Cerebellar cortex (tissue), 1 donor: ENCODE measurements around the gene C5.

Experiments used
- DNase-seq: peaks from one replicate; pipeline ENCODE4 v3.0.0-alpha.2; 2015; ENCODE audit warnings: low spot score

Gene C5

DNA sequence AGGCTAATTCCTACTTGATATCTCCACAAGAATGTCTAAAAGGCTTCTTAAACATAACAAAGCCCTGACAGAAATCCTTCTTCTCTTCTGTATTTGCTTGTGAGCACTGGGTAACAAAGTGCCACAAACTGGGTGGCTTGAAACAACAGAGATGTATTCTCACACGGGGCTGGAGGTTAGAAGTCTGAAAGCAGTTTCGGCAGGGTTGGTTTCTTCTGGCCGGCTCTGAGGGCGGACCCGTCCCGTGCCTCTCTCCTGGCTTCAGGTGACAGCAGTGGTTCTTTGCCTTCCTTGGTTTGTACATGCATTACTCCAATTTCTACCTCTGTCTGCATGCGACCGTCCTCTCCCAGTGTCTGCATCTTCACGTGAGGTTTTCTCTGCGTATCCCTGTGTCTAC lies 109.5 kb downstream of the C5 start:
- no peak for DNase-seq

DNA sequence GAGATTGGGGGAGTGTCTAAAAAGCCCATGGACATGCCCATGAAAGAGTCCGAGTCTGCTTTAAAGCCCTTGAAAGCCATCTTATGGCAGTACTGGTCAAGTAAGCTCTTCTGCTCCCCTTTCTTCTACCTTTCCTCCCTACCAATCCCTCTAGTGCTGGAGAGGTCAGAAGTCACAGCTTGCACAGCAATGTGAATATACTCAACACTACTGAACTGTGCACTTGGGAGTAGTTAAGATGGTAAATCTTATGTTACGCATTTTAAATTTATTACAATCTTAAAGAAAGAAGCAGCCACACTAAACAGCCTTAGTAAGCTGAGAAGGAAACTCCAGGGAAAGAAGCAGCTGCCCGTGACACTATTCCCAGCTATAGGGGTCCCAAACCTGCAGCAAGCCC lies 111.2 kb downstream of the C5 start:
- no peak for DNase-seq

DNA sequence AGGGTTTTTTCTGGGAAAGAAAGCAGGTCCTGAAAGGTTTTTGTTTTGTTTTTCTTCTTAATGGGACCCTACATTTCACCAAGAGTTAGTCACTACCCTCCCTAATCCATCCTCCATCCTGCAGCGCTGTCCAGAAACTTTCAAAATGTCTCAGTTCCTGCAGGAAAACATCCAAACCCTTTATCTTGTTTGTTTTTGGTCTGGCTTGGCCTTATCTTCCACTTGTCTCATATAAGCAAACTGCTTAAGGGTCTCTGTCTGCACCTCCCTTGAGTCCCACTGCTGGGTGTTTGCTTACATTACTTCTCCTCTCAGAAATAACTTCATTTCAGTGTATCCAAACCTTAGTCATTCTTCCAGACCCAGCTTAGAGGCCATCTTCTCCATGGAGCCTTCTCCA lies 112.5 kb downstream of the C5 start:
- DNase-seq, result no peak

DNA sequence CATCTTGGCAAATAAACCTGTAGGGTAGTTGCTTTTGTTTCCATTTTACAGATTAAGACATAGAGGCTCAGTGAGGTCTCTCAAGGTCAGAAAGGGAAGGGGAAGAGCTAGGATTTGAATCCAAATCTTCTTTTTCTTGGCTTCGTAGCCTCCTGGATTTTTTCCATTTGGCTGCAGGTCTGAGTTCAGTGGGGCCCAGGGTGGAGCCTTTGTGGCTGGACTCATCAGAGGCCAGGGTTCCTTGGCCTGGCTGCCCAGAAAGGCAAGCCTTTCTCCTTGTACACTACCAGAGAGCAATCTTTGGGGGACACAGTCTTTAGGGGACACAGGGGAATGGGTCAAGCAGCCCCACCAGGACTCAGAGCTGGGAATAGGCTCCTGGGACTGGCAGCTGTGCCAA lies 112.9 kb downstream of the C5 start:
- no peak for DNase-seq

DNA sequence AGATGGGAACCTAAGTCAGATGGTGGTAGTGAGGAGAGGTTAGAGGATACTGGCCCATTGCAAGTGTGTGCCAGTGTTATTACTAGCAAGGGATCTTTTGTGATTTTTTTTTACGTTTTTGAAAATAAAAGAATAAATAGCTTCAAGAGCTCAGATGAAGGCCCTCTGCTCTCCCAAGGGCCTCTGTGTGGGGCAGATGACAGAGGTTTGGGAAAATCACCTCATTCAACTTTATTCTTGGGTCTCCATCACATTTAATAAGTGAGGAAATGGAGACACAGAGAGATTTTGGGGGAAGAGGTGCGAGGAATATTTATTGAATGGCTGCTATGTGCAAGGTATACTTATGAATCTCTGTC lies 113.3 kb downstream of the C5 start:
- DNase-seq, result no peak

DNA sequence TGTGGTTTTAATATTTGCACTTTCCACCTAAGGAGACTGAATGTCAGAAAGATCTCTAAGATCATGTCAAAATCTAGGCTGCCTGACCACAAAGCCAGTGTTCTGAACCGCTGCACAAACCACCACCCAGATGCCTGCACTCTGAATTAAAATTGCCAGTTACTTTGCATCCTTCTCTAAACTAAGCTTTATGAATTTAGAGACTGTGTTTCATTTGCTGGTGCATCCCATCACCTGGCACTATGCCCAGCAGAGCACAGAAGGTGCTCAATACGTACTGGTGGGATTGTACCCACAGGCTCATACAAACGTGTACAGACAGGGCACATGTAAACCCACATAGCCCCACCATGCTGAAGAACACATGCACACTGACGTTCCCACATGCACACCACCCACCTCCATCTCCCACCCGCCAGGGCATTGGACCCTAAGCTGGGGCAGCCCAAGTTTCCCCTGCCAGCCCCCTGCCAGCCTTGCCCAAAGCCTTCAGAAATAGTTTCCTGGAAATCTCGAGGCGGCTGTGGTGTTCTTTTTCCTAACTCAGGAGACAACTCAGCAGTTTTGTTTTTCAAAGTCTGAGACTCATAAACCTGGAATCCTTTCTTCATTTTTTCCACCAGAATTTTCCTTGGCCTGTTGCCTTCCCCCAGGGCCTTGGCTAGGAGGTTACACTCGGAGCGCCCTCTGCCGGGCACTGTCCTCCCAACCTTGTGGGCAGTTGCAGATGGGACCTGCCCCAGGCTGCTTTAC lies 113.9 kb downstream of the C5 start:
- peak; percentile 89 for DNase-seq

DNA sequence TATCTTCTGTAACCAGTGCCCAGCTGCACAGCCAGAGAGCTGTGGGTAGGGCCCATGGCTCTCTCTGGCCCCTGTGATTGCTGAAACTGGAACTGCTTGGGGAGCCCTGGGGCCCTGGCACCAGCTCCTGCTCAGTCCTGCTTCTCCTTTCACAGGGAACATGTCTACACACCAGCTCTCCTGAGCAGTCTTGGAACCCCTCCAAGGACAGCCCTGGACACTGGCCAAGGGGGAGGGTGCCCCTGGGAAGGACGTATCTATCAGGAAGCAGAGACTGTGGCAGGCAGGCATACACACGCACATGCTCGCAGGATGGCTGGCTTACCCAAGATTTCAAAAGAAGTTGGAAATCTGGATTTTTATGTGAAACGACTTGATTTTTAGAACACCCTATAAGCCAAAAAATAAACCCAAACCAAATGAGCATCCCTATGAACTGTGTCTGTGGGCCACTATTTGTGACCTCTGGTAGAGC lies 114.7 kb downstream of the C5 start:
- DNase-seq, result peak; percentile 79

DNA sequence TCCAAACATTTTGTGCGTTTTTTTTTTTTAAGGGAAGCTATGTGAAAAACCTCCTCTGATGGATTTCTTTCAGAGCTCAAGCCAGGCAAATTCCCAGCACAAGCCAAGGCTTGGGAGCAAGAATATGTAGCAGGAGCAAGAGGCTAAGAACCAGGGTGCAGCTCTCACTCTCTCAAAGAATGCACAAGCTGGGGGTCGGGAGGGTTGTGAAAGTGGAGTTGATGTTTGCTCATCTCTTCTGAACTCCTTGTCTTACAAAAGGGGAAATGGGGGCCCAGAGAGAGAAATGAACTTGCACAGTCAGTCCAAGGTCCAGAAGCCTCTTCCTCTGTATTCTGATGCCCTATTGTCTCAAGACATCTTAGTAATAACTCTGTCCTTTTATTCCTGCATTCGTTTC lies 115.8 kb downstream of the C5 start:
- DNase-seq, result no peak

DNA sequence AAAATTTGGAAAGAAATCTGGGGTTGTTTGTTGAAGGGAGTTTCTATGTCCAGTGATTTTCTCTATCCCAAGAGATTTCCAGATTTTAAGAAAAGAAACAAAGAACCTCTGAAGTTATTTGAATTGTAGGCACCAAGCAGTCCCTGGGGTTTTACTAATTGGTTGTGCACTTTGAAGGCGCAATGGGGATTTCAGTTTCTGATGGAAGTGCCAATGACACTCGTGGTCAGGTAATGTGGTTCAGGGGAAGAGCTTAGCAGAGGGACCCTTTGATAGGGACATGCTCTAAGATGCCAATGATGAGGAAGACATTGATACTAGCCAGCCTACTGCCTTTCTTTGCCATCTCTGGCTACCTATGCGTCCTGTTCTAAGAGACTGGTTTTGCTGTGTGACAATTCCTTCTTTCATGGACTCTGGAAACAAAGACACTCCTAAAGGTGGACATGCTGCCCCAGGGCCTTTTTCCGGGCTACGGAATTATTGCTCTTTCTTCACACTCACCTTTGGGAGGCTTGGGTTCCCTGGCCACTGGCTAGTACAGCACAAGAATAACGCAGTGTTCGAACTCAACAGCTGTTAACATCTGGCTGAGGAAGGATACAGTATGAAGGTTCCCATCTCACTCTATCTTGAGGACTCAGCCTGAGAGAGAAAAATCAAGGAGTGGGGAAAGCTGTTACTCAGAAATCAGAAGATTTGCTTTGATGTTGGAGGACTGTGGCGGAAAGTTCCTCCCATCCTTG lies 116.6 kb downstream of the C5 start:
- DNase-seq, result no peak

DNA sequence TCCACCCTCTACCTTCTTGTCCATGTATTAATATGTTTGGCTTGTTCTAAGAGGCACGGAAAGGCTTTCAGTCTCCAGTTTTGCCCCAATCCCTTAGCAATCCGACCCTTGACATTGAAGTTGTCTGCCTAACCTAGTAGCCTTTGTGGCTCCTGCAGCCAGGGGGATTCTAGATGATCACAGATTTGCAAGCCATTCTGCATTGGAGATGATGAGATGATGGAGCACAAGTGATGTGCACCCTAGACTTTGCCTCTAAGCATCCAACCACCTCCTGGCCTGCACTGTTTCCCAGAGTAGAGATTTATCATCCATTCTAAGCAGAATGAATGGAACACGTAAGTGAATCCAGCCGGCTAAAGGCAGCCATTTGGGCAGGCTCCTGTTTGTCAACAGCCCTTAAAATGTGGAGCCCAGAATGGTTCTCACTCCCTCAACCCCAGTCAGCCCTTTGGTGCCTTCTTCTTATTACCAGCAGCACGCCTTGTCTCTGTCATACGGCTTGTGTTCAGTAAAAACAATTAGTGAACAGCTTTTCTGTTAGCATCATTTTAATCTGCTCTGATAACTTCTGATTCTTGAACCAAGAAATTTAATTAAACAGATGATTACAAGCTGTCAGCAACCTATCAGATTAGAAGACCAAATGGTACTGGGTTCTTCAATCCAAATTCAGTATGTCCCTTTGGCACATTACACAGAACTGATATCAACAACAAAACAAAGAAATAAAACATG lies 117.8 kb downstream of the C5 start:
- peak; percentile 34 for DNase-seq

DNA sequence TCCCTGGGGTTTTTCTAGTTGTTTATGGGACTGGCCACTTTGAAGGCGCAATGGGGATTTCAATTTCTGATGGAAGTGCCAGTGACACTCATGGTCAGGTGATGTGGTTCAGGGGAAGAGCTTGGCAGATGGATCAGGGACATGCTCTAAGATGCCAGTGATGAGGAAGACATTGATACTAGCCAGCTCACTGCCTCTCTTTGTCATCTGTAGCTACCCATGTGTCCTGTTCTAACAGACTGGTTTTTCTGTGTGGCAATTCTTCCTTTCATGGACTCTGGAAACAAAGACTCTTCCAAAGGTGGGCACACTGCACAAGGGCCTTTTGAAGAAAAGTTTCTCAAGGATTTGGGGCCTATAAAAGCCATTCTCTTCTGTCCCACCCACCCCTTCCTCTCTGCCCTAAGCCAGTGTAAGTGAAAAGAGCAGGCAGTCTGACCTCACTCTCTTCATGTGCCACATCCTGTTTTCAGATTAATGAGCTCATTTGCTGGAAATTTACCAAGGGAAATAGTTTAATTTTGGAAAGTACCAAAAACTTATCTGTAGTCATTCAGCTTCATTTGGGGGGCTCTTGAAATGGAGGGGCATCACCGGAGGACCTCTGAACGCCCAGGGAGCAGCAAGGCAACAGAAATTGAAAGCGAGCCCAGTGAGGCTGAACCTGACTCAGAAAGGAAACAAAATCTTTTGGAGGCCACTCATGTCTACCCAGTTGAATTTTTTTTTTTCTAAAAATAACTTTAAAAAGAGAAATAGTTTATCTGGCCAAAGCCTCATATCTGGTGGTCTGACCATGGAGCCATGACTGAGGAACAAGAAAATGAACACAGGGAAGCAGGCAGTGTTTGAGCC lies 118.6 kb downstream of the C5 start:
- no peak for DNase-seq

DNA sequence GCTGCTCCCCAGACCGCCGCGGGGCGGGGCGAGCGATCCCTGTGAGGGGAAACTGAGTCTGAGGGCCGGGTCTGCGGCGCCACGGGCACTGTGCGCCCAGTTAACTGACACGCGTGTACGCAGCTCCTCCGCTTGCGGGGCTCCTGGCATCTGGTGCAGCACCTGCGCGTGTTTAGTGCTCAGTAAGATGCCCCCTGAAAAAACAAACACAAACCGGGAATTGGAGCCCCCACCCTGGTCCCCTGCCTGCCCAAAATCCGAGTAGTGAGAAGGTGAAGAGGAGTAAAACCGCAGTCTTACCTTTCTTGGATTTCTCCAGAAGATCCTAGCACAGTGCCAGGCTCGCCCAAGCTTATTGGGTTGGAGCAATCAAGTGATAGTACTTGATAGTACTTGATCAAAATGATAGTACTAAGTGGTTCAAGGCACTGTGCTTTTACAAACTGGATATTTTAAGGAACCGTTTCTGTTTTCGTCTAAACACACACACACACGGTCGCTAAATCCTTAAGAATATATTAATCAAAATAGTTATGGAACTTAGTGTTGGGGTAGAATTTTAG lies 120.8 kb downstream of the C5 start:
- no peak for DNase-seq

DNA sequence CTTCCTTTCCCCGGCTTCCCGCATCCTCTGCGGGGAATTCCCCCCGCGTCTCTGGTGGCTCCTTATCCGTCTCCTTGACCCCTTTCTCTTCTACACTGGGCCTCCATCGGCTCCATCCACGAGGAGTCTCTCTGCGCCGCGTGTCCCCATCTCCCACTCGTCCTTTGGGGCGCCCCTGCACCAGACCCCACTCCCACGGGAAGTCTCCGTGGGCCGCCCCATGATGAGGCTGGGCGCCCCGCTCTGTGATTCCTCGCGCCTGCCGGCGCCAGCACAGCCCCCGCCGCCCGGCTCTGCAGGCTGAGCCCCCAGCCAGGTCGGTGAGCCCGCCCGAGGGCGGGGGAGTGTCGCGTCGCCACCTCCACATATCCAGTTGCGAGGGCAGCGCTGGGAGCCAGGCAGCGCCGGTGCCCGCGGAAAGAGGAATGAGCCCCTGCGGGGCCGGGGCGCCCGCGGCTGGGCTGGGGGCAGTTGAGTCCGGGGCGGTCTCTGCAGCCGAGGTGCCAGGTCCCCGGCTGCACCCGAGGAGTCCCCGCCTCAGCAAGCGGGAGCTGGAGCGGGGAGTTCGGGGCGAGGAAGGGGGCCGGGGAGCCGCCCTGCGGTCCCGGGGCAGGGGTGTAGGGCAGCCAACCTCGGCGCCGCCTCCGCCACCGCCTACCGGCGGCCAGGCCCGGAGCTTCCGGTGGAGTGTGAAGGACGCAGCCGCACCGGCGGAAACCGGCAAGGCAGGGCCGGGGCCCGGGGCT lies 121.4 kb downstream of the C5 start:
- peak; percentile 49 for DNase-seq

DNA sequence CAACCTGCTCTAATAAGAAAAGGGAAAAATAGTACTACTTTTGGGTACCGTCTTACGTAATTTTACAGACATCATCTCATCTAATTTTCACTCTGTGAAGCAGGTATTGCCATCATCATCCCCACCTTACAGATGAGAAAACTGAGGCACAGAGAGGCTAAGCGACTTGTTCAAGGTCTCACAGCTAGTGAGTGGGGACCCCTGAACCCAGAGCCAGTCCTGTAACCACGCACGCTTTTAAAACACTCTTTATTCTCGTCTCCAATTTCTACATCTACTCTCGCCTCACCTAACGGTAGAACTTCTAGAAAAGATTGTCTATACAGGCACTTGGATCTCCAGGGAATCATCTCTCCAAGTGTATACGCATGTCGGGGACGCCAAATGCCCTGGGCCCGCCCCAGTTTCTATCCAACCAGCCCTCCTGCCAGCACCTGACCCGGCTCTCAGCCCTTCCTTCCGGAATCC lies 122.0 kb downstream of the C5 start:
- DNase-seq, result peak; percentile 28

DNA sequence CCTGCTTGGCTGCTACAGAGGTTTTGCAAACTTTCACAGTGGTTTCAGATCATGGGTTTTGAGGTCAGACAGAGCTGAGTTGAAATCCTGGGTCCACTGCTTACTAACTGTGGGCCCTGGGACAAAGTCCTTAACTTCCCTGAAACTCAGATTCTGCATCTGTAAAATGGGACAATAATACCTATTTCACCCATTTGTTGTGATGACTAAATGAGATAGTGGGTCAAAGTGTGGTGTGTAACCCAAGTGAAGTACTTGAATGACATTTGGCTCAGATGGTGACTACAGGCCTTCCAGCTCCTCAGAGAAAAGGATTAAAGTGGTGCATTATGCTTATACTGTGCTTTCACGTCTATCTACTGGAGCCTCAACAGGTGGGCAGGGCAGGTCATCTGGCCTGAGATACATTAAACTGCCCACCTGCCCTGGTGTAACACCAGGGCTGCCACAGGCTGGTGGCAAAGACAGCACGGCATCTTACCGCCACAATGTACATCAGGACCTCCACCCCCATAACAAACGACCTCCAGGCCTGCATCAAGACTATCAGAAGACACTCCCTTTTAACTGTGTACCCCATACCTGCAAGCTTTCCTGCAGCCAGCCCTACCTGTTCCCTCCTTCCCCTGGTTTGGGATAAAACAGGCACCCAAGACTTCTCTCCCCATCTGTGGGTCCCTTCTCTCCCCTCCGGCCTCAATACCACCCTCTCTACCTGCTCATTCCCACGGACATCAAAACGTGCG lies 122.6 kb downstream of the C5 start:
- no peak for DNase-seq

DNA sequence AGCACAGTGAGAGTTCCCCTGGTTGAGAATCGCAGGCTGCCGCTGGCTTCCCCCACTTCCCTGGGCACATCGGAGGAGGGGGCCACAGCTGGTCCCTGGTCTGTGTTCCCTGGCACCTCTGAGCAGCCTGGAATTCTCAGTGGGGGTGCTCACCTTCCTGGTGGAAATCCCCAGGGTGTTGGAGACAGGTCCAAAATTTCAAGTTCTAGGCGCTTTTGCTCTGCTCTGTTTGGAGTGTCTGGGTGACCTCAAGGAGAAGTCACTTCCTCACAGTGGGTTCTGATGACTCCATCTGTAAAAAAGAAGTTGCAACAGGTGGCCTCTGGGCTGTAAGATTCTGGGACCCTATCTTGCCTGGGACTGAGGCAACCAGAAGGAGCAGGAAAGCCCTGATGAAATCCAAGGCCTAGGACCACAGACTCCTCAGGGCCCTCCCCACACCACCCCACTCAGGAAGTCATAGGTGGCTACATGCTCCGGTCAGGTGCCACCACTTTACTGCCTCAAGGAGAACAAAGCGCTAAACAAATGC lies 123.6 kb downstream of the C5 start, which contains the start of gene TRAF1:
TSS of gene TRAF1 (minus strand) at position 400 of the 532 bp plus-strand sequence. CDS start 721 bp downstream, outside the sequence.
- no peak for DNase-seq

DNA sequence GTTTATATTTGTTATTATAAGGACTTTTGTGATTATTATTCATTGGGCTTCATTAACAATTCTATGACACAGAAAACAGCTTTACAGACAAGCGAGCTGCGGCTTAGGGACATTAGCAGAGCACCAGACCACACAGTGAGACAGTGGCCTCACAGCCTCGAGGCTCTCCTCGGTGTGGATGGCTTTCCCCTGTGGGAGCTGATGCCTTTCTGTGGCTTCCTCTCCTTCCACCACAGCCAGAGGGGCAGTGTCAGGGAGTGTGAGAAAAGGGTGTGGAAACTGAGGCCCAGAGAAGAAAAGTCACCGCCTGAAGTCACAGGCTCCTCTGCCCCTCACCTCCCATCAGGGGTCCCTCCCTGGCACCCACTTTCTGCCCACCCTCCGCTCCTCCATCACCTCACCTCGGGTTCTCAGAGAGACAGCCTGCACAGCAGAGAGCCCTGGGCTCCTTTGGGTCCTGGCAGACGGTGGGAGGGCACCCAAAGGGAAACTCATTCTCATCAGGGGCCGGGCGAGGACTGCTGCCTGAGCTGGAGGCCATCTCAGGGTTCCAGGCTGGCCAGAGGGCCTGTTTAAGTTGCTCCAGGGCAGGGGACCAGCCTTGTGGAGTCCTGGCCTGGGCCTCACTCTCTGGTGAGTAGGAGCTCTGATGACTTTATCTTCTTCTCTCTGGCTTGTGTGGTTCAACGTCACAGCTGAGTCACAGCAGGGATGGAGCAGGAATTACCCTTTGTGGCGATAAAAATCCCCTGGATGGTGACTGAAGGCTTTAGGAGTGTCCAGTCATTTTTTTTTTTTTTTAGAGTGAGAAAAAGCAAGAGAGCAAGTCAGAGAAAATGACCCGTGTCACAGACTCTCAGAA lies 124.3 kb downstream of the C5 start:
- DNase-seq, result no peak

DNA sequence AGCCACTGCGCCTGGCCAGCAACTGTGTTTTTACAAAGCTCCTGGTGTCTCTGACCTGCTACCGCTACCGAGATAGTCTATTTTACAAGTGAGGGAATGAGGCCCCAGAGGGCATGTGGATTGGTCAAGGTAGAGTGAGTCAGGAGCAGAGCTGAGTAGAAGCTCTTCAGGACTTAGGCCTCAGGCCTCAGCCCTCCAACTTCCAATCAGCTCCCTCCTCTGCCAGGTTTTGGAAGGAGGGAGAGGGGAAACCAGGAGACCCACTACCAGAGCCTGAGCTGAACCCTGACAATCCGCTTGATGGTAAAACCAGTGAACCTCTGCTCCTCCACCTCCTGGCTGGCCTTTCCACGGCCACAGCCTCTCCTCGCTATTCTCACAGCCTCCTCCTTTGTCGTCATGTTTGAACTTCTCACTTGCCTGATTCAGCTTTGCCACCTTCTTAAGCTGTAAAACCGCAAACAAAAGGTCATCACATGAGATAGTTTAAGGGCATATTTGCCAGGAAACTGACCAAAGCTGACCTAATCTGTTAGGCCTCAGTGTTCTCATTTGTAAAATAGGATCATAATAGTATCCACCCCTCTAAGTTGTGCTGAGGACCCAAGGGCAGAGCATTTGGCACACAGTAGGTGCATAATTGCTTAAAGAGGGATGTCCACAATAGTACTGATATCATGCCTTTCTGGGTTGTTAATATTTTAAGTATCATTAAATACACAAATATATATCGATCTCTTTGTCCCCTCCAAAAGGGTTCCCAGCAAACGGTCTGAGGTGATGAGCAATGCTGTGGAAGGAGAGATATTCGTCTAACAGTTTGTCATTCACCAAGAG lies 125.2 kb downstream of the C5 start:
- DNase-seq, result no peak
